22Rv1 (cell line): Measurements from ENCODE around the gene HBEGF.

Experiments used
- CTCF ChIP-seq: fragments of 450-650 bp; IDR thresholded peaks from 2 replicates; pipeline ENCODE4 v1.5.1; 2017; ENCODE audit warnings: mild to moderate bottlenecking
- ZFX ChIP-seq: fragments of 450-650 bp; IDR thresholded peaks from 2 replicates; pipeline ENCODE4 v1.6.1; 2017; ENCODE audit warnings: antibody characterized with exemption, borderline replicate concordance

GRCh38 chr5:140360681-140361479 is 14.5 kb upstream of the HBEGF start:
- TF ChIP-seq CTCF (no peak), ZFX (no peak)
